Measurements from ENCODE around the gene CCDC154.

CCDC154 gene

GRCh38 chr16:1443980-1444729, at the start of gene CCDC154:
Gene CCDC154, minus strand, starts transcription at chr16:1444556. Its CDS starts 234 bp downstream, at chr16:1444322.
- ChIA-PET POLR2A (no interaction called here), CTCF (no interaction called here)
- DNase-seq (ENCODE audit: extremely low spot score): no peak
- TF ChIP-seq LEF1 (IDR thresholded peaks at IDR 0.05; ENCODE audit: borderline replicate concordance) (no peak), SP1 (IDR thresholded peaks at IDR 0.05) (no peak)

GRCh38 chr16:1493746-1494094, 49.4 kb upstream of the CCDC154 start:
- TF ChIP-seq L3MBTL2 (conservative IDR thresholded peaks at IDR 0.05) (no peak), SP1 (IDR thresholded peaks at IDR 0.05) (no peak), CTBP1 (IDR thresholded peaks at IDR 0.05; ENCODE audit: borderline replicate concordance) (no peak), LEF1 (IDR thresholded peaks at IDR 0.05; ENCODE audit: borderline replicate concordance) (no peak), SUZ12 (IDR thresholded peaks at IDR 0.05) (no peak), HDGF (IDR thresholded peaks at IDR 0.05; ENCODE audit: borderline replicate concordance) (no peak), ZNF384 (IDR thresholded peaks at IDR 0.05) (no peak), TARDBP (IDR thresholded peaks at IDR 0.05) (no peak), ELF4 (IDR thresholded peaks at IDR 0.05) (no peak)
- peak; percentile 31 for DNase-seq (ENCODE audit: extremely low spot score)
- CTCF ChIA-PET: no interaction called here
- POLR2A ChIA-PET: interaction anchor here (1.0 to 2.3 kb wide), 8 partner anchors 9 to 213 kb away, joined by 3 to 8 read pairs (median 4); partner anchors contain the start of gene MAPK8IP3

- TF ChIP-seq LEF1 (IDR thresholded peaks at IDR 0.05; ENCODE audit: borderline replicate concordance): no peak
- peak; percentile 89 for TF ChIP-seq L3MBTL2 (conservative IDR thresholded peaks at IDR 0.05)
- peak; percentile 99 for DNase-seq (ENCODE audit: extremely low spot score)
- CTCF ChIA-PET: no interaction called here
- POLR2A ChIA-PET: interaction anchor here (0.6 to 2.3 kb wide), 11 partner anchors 9 to 213 kb away, joined by 3 to 8 read pairs (median 4); partner anchors contain the start of genes MAPK8IP3 and UQCC4
Measured at GRCh38 chr16:1492923-1493745, 48.8 kb upstream of the CCDC154 start, which contains the start of gene TELO2. Gene TELO2, plus strand, starts transcription at chr16:1493360. Its CDS starts 922 bp downstream, at chr16:1494282.

GRCh38 chr16:1492082-1492922, 47.9 kb upstream of the CCDC154 start:
- no peak for DNase-seq (ENCODE audit: extremely low spot score)
- TF ChIP-seq HDGF (IDR thresholded peaks at IDR 0.05; ENCODE audit: borderline replicate concordance) (no peak), LEF1 (IDR thresholded peaks at IDR 0.05; ENCODE audit: borderline replicate concordance) (no peak), ZNF384 (IDR thresholded peaks at IDR 0.05) (no peak), FOXA1 (IDR thresholded peaks at IDR 0.05) (no peak), SP1 (IDR thresholded peaks at IDR 0.05) (no peak), ELF4 (IDR thresholded peaks at IDR 0.05) (no peak), ARNT (IDR thresholded peaks at IDR 0.05) (no peak), FOXM1 (IDR thresholded peaks at IDR 0.05; ENCODE audit: borderline replicate concordance) (no peak), SUZ12 (IDR thresholded peaks at IDR 0.05) (no peak), BHLHE40 (IDR thresholded peaks at IDR 0.05; ENCODE audit: borderline replicate concordance) (no peak), FOXK2 (IDR thresholded peaks at IDR 0.05) (no peak), L3MBTL2 (conservative IDR thresholded peaks at IDR 0.05) (no peak), NFRKB (IDR thresholded peaks at IDR 0.05) (no peak), CTBP1 (IDR thresholded peaks at IDR 0.05; ENCODE audit: borderline replicate concordance) (no peak), TARDBP (IDR thresholded peaks at IDR 0.05) (no peak)
- TF ChIP-seq, protein P1, sequence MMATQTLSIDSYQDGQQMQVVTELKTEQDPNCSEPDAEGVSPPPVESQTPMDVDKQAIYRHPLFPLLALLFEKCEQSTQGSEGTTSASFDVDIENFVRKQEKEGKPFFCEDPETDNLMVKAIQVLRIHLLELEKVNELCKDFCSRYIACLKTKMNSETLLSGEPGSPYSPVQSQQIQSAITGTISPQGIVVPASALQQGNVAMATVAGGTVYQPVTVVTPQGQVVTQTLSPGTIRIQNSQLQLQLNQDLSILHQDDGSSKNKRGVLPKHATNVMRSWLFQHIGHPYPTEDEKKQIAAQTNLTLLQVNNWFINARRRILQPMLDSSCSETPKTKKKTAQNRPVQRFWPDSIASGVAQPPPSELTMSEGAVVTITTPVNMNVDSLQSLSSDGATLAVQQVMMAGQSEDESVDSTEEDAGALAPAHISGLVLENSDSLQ (IDR thresholded peaks at IDR 0.05): no peak
- POLR2A ChIA-PET: interaction anchor here (0.9 to 2.3 kb wide), 7 partner anchors 10 to 200 kb away, joined by 3 to 8 read pairs (median 4); partner anchors contain the start of gene UQCC4
- CTCF ChIA-PET: interaction anchor here (1.2 kb wide), 1 partner anchor 231 kb away, joined by 3 read pairs; no protein-coding TSS in a partner anchor

- POLR2A ChIA-PET: interaction anchor here (0.9 to 2.3 kb wide), 3 partner anchors 14 to 16 kb away, joined by 3 to 6 read pairs (median 3); no protein-coding TSS in a partner anchor
- no peak for TF ChIP-seq ARNT (IDR thresholded peaks at IDR 0.05)
- no peak for TF ChIP-seq BHLHE40 (IDR thresholded peaks at IDR 0.05; ENCODE audit: borderline replicate concordance)
- TF ChIP-seq ELF4 (IDR thresholded peaks at IDR 0.05): no peak
- TF ChIP-seq SP1 (IDR thresholded peaks at IDR 0.05): no peak
- TF ChIP-seq NFRKB (IDR thresholded peaks at IDR 0.05): no peak
- TF ChIP-seq HDGF (IDR thresholded peaks at IDR 0.05; ENCODE audit: borderline replicate concordance): no peak
- TF ChIP-seq ZNF384 (IDR thresholded peaks at IDR 0.05): no peak
- no peak for TF ChIP-seq L3MBTL2 (conservative IDR thresholded peaks at IDR 0.05)
- no peak for TF ChIP-seq LEF1 (IDR thresholded peaks at IDR 0.05; ENCODE audit: borderline replicate concordance)
Measured at GRCh38 chr16:1491327-1491726, 47.0 kb upstream of the CCDC154 start.

DNA sequence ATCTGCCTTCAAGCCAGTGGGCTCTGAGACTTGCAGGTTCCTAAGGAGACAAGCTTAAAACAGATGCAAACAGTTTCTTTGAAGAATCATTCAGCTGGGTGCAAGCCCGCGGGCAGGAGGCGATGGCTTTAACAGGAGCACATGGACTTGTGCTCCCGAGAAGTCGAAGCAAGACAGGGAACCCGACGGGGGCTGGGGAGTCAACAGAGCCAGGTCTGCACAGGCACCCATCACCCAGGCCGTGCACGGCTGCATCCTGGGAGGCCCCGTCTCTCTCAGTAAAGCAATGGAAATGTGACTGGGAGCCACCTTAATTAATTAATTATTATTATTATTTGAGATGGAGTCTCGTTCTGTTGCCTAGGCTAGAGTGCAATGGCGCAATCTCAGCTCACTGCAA, 44.7 kb upstream of the CCDC154 start:
- POLR2A ChIA-PET: no interaction called here
- CTCF ChIA-PET: no interaction called here
- DNase-seq (ENCODE audit: extremely low spot score): no peak
- no peak for TF ChIP-seq BHLHE40 (IDR thresholded peaks at IDR 0.05; ENCODE audit: borderline replicate concordance)
- TF ChIP-seq LEF1 (IDR thresholded peaks at IDR 0.05; ENCODE audit: borderline replicate concordance): no peak
- no peak for TF ChIP-seq CTBP1 (IDR thresholded peaks at IDR 0.05; ENCODE audit: borderline replicate concordance)
- TF ChIP-seq NFRKB (IDR thresholded peaks at IDR 0.05): no peak
- TF ChIP-seq ELF4 (IDR thresholded peaks at IDR 0.05): no peak
- TF ChIP-seq ARNT (IDR thresholded peaks at IDR 0.05): no peak
- TF ChIP-seq L3MBTL2 (conservative IDR thresholded peaks at IDR 0.05): no peak
- no peak for TF ChIP-seq FOXA1 (IDR thresholded peaks at IDR 0.05)
- no peak for TF ChIP-seq ZNF384 (IDR thresholded peaks at IDR 0.05)
- TF ChIP-seq TARDBP (IDR thresholded peaks at IDR 0.05): no peak
- TF ChIP-seq HDGF (IDR thresholded peaks at IDR 0.05; ENCODE audit: borderline replicate concordance): no peak
- no peak for TF ChIP-seq SUZ12 (IDR thresholded peaks at IDR 0.05)
- no peak for TF ChIP-seq SP1 (IDR thresholded peaks at IDR 0.05)
- no peak for TF ChIP-seq FOXK2 (IDR thresholded peaks at IDR 0.05)
- TF ChIP-seq, protein P1 (IDR thresholded peaks at IDR 0.05): no peak
- TF ChIP-seq FOXM1 (IDR thresholded peaks at IDR 0.05; ENCODE audit: borderline replicate concordance): no peak

More at GRCh38 chr16:1491327-1491726, 47.0 kb upstream of the CCDC154 start:
- DNase-seq (ENCODE audit: extremely low spot score): no peak
- CTCF ChIA-PET: interaction anchor here (1.2 kb wide), 1 partner anchor 232 kb away, joined by 3 read pairs; no protein-coding TSS in a partner anchor

All from HEK293T (cell line).